ENCODE results near the gene POLR3F. TPM values are rescaled to one million over a fixed set of nuclear protein-coding genes. Genes with fewer than 3 reads are reported as not detected.
"Not testable (repeated sequence)": the region's sequence is repeated elsewhere in the genome, so short reads cannot be mapped to it uniquely, and the experiment has no call there.

The POLR3F gene
- total and polyA plus RNA-seq, 2 donors (not counting 3 experiments of a cell fraction or from before 2014, with no cell fraction given), result 4.5 to 9.8 TPM

GRCh38 chr20:18524646-18525045, 57.5 kb downstream of the POLR3F start:
- H3K9me3 ChIP-seq (replicated peaks; ENCODE audit: control insufficient read depth, insufficient read depth, low read length), result no peaks in the 10 kb centered on the region
- ChIA-PET CTCF (no interaction called here), POLR2A (no interaction called here)
- no peak overlapping the region for H3K4me3 ChIP-seq (replicated peaks in 1 of 3; ENCODE audit: insufficient read depth in 1 of 3, low read depth in 1 of 3, low read length in 3 of 3)
- FAIRE-seq (no peak), DNase-seq (ENCODE audit: low read depth, low spot score) (no peak)
- no peaks in the 10 kb centered on the region for H3K27me3 ChIP-seq (ENCODE audit: control insufficient read depth in 2 of 2, insufficient read depth in 2 of 2, low read length in 2 of 2)
- H3K36me3 ChIP-seq (ENCODE audit: control insufficient read depth in 2 of 2, extremely low read depth in 1 of 2, insufficient read depth in 2 of 2, low read length in 2 of 2), result peaks cover 21 to 31% of the 10 kb centered on the region in 2 experiments
- no peaks in the 10 kb centered on the region for H3K4me1 ChIP-seq (ENCODE audit: control insufficient read depth, extremely low read depth, insufficient read depth, low read length)
- H3K9me1 ChIP-seq (replicated peaks; ENCODE audit: control insufficient read depth, extremely low read depth, insufficient read depth, low read length), result no peaks in the 10 kb centered on the region
- dilution Hi-C loops (cut with MboI; ENCODE audit: extremely low pct_ligation_motif_present, low sequenced_read_pairs) (no loop called here), intact Hi-C loops (cut with micrococcal nuclease) (no loop called here)
- no peak overlapping the region for H3K9ac ChIP-seq (replicated peaks; ENCODE audit: extremely low read depth, insufficient read depth, low read length)
- no TSS peak for BruUV-seq (replicated peaks)
- no peaks in the 10 kb centered on the region for H4K20me1 ChIP-seq (replicated peaks; ENCODE audit: control insufficient read depth, extremely low read depth, insufficient read depth, low read length)
- no peak overlapping the region for H2AFZ ChIP-seq (ENCODE audit: low read depth, low read length)
- no peak overlapping the region for H3K27ac ChIP-seq (ENCODE audit: insufficient read depth, low read depth, low read length)
- TF ChIP-seq MYC (IDR thresholded peaks at IDR 0.05; ENCODE audit: low read depth, low read length) (no peak), POLR2A (IDR thresholded peaks at IDR 0.05; ENCODE audit: low read depth, low read length) (no peak), JUN (IDR thresholded peaks at IDR 0.05; ENCODE audit: borderline replicate concordance, insufficient read depth, insufficient read length, low read depth) (no peak), FOS (IDR thresholded peaks at IDR 0.05; ENCODE audit: borderline replicate concordance, insufficient read depth, low read length) (no peak), CTCF (IDR thresholded peaks at IDR 0.05; ENCODE audit: extremely low read depth in 1 of 2, insufficient read depth in 1 of 2, low read depth in 1 of 2, low read length in 2 of 2) (no peak), POLR2AphosphoS5 (IDR thresholded peaks at IDR 0.05; ENCODE audit: insufficient read depth, low read depth, low read length) (no peak)
- no peak overlapping the region for H3K4me2 ChIP-seq (ENCODE audit: insufficient read depth, low read length)
- no peaks in the 10 kb centered on the region for H3K79me2 ChIP-seq (ENCODE audit: control insufficient read depth, insufficient read depth, low read length)

GRCh38 chr20:18526761-18527160, 59.6 kb downstream of the POLR3F start:
- dilution Hi-C loops (cut with MboI; ENCODE audit: extremely low pct_ligation_motif_present, low sequenced_read_pairs); BruUV-seq (replicated peaks); H3K79me2 ChIP-seq (ENCODE audit: control insufficient read depth, insufficient read depth, low read length); H3K9me3 ChIP-seq (replicated peaks; ENCODE audit: control insufficient read depth, insufficient read depth, low read length); H3K4me3 ChIP-seq (replicated peaks in 1 of 3; ENCODE audit: insufficient read depth in 1 of 3, low read depth in 1 of 3, low read length in 3 of 3); CTCF ChIA-PET; H3K4me1 ChIP-seq (ENCODE audit: control insufficient read depth, extremely low read depth, insufficient read depth, low read length); H4K20me1 ChIP-seq (replicated peaks; ENCODE audit: control insufficient read depth, extremely low read depth, insufficient read depth, low read length); POLR2A ChIA-PET; H3K9ac ChIP-seq (replicated peaks; ENCODE audit: extremely low read depth, insufficient read depth, low read length); H2AFZ ChIP-seq (ENCODE audit: low read depth, low read length); FAIRE-seq; H3K27ac ChIP-seq (ENCODE audit: insufficient read depth, low read depth, low read length); H3K27me3 ChIP-seq (ENCODE audit: control insufficient read depth in 2 of 2, insufficient read depth in 2 of 2, low read length in 2 of 2); H3K4me2 ChIP-seq (ENCODE audit: insufficient read depth, low read length); DNase-seq (ENCODE audit: low read depth, low spot score); intact Hi-C loops (cut with micrococcal nuclease); H3K9me1 ChIP-seq (replicated peaks; ENCODE audit: control insufficient read depth, extremely low read depth, insufficient read depth, low read length): not testable (repeated sequence)
- H3K36me3 ChIP-seq (ENCODE audit: control insufficient read depth in 2 of 2, extremely low read depth in 1 of 2, insufficient read depth in 2 of 2, low read length in 2 of 2), result peaks cover 23 to 40% of the 10 kb centered on the region in 2 experiments
